A673 (cell line): ENCODE measurements around the gene RPS6KA6. TPM values are rescaled to one million over a fixed set of nuclear protein-coding genes. Genes with fewer than 3 reads are reported as not detected.

ENCODE experiments used
- BruUV-seq: library from RNA; stranded (reverse); fragments of 400-500 nt; replicated peaks from 2 replicates; lab custom pipeline; 2021; lab: Mats Ljungman, UMichigan
- CTCF ChIA-PET: fragments of 300-600 bp; sonication (Branson Sonifier 250); formaldehyde crosslinking; loops from one replicate; lab custom pipeline; 2022; ENCODE audit warnings: antibody characterized with exemption; lab: Charles Lee
- POLR2A ChIA-PET: fragments of 300-600 bp; sonication (Branson Sonifier 250); formaldehyde crosslinking; loops from one replicate; lab custom pipeline; 2022; ENCODE audit warnings: antibody characterized with exemption; ENCODE audit not compliant: low non-redundant PET; lab: Charles Lee
- DNase-seq: peaks from one replicate; pipeline ENCODE4 v3.0.0-alpha.2; 2015; ENCODE audit warnings: low spot score
- H3K27ac ChIP-seq: fragments of 200-600 bp; sonication (generic); 2 replicates; pipeline ENCODE4 v1.5.1; 2016; ENCODE audit warnings: mixed run types, low read depth, mild to moderate bottlenecking, mixed read lengths, antibody characterized with exemption, low read length; ENCODE audit not compliant: poor library complexity, severe bottlenecking
- H3K27me3 ChIP-seq: fragments of 200-600 bp; sonication (generic); replicated peaks from 2 replicates; pipeline ENCODE4 v1.6.1; 2017; ENCODE audit warnings: mixed run types, low read depth, mild to moderate bottlenecking, mixed read lengths, antibody characterized with exemption, low read length; ENCODE audit not compliant: insufficient read depth, poor library complexity
- H3K36me3 ChIP-seq: fragments of 200-600 bp; sonication (generic); 2 replicates; pipeline ENCODE4 v1.6.1; 2016; ENCODE audit warnings: mixed run types, mild to moderate bottlenecking, mixed read lengths, antibody characterized with exemption, low read length; ENCODE audit not compliant: insufficient read depth, poor library complexity, severe bottlenecking
- H3K4me1 ChIP-seq: fragments of 200-600 bp; sonication (generic); 2 replicates; pipeline ENCODE4 v1.6.1; 2017; ENCODE audit warnings: mixed run types, mild to moderate bottlenecking, mixed read lengths, antibody characterized with exemption, low read length; ENCODE audit not compliant: insufficient read depth, poor library complexity, severe bottlenecking
- H3K4me3 ChIP-seq: fragments of 200-600 bp; sonication (generic); 2 replicates; pipeline ENCODE4 v1.5.1; 2016; ENCODE audit warnings: low read depth, mixed run types, mild to moderate bottlenecking, mixed read lengths, low read length; ENCODE audit not compliant: poor library complexity, severe bottlenecking
- H3K9me3 ChIP-seq: fragments of 200-600 bp; sonication (generic); 2 replicates; pipeline ENCODE4 v1.6.1; 2016; ENCODE audit warnings: mixed run types, low read depth, mild to moderate bottlenecking, mixed read lengths, antibody characterized with exemption, low read length; ENCODE audit not compliant: poor library complexity, severe bottlenecking
- CTCF ChIP-seq: fragments of 300-800, 200-600 bp; sonication (generic); conservative IDR thresholded peaks from 2 replicates; pipeline ENCODE4 v1.5.1; 2017; ENCODE audit warnings: low read depth, mild to moderate bottlenecking, antibody characterized with exemption, low read length, moderate library complexity, mixed read lengths
- EZH2 ChIP-seq: fragments of 200-600 bp; sonication (generic); IDR thresholded peaks from 2 replicates; pipeline ENCODE4 v1.6.1; 2017; ENCODE audit warnings: borderline replicate concordance, low read depth, mild to moderate bottlenecking, mixed read lengths, antibody characterized with exemption, low read length; ENCODE audit not compliant: poor library complexity, severe bottlenecking
- intact Hi-C: fragments of 100-400 bp; cut with micrococcal nuclease; formaldehyde crosslinking; loops from one replicate; pipeline ENCODE4 v1.10.0; 2022; ENCODE audit not compliant: unreplicated experiment
- total RNA-seq: library from RNA; stranded (reverse); gene quantifications from 2 replicates; pipeline ENCODE4 v1.2.3, GENCODE V29; 2021

Gene RPS6KA6
- total RNA-seq, 1 experiment from 2014 or later = not detected

- POLR2A ChIA-PET = no interaction called here
- TF ChIP-seq CTCF (no peak), EZH2 (no peak)
- no peak for DNase-seq
- no peak overlapping the region for H3K27ac ChIP-seq
- intact Hi-C loops = no loop called here
- no peaks in the 10 kb centered on the region for H3K27me3 ChIP-seq
- H3K9me3 ChIP-seq = no peaks in the 10 kb centered on the region
- H3K36me3 ChIP-seq = no peaks in the 10 kb centered on the region
- H3K4me3 ChIP-seq = no peak overlapping the region
- CTCF ChIA-PET = no interaction called here
- no peaks in the 10 kb centered on the region for H3K4me1 ChIP-seq
- no TSS peak for BruUV-seq
These were observed 28.9 kb upstream of the RPS6KA6 start for GRCh38 chrX:84216881-84217280.

- Histone ChIP-seq H3K4me3 (no peak overlapping the region), H3K4me1 (no peaks in the 10 kb centered on the region), H3K27ac (no peak overlapping the region), H3K27me3 (no peaks in the 10 kb centered on the region), H3K9me3 (no peaks in the 10 kb centered on the region), H3K36me3 (no peaks in the 10 kb centered on the region)
- TF ChIP-seq CTCF (no peak), EZH2 (no peak)
- intact Hi-C loops = no loop called here
- ChIA-PET CTCF (no interaction called here), POLR2A (no interaction called here)
- no TSS peak for BruUV-seq
- no peak for DNase-seq
These were observed 28.4 kb upstream of the RPS6KA6 start for GRCh38 chrX:84216406-84216805.

GRCh38 chrX:84205276-84205675 is 17.3 kb upstream of the RPS6KA6 start:
- POLR2A ChIA-PET = no interaction called here
- Histone ChIP-seq H3K27ac (no peak overlapping the region), H3K36me3 (no peaks in the 10 kb centered on the region), H3K4me1 (no peaks in the 10 kb centered on the region), H3K4me3 (no peak overlapping the region), H3K9me3 (peaks cover 6% of the 10 kb centered on the region), H3K27me3 (no peaks in the 10 kb centered on the region)
- intact Hi-C loops = no loop called here
- CTCF ChIA-PET = no interaction called here
- DNase-seq = no peak
- TF ChIP-seq EZH2 = no peak
- TF ChIP-seq CTCF = no peak
- BruUV-seq = no TSS peak
